Keratinocyte (primary cell): ENCODE results near the gene RAB8B. TPM values are rescaled to one million over a fixed set of nuclear protein-coding genes. Genes with fewer than 3 reads are reported as not detected.

ENCODE experiments used
- DNase-seq: peaks from one replicate; pipeline ENCODE4 v3.0.0-alpha.2; 2011; ENCODE audit warnings: low read depth, missing footprints, low spot score
- FAIRE-seq: peaks from 2 replicates; lab custom pipeline; 2011; peaks lifted over from hg19 to GRCh38; lab: Jason Lieb, UNC
- H2AFZ ChIP-seq: 2 replicates; pipeline ENCODE4 v1.6.0; 2012; ENCODE audit warnings: low read length, control low read depth, inconsistent platforms; ENCODE audit not compliant: control insufficient read depth
- H3K27ac ChIP-seq: 2 replicates; pipeline ENCODE4 v1.5.1; 2011; ENCODE audit warnings: low read length; ENCODE audit not compliant: control insufficient read depth, insufficient read depth
- H3K27me3 ChIP-seq: 3 replicates; pipeline ENCODE4 v1.6.0; 2011; ENCODE audit warnings: low read length; ENCODE audit not compliant: control insufficient read depth, insufficient read depth; ENCODE audit errors: extremely low read depth
- H3K36me3 ChIP-seq, 2 experiments: 2 replicates in 1 of 2; 3 replicates in 1 of 2; pipeline ENCODE4 v1.5.1; 2011; ENCODE audit warnings: low read length in 2 of 2, mild to moderate bottlenecking in 1 of 2; ENCODE audit not compliant: control insufficient read depth in 2 of 2, insufficient read depth in 2 of 2; ENCODE audit errors: extremely low read depth in 1 of 2
- H3K4me1 ChIP-seq: 3 replicates; pipeline ENCODE4 v1.5.1; 2011; ENCODE audit warnings: low read length; ENCODE audit not compliant: control insufficient read depth, insufficient read depth; ENCODE audit errors: extremely low read depth
- H3K4me2 ChIP-seq: 3 replicates; pipeline ENCODE4 v1.6.0; 2011; ENCODE audit warnings: low read depth, low read length; ENCODE audit not compliant: control insufficient read depth, insufficient read depth; ENCODE audit errors: extremely low read depth
- H3K4me3 ChIP-seq, 3 experiments: fragments of 200-600 bp in 1 of 3; sonication (generic) in 1 of 3; 2 replicates in 2 of 3; 3 replicates in 1 of 3; pipeline ENCODE4 v1.5.1; 2011 to 2016; ENCODE audit warnings: low read length in 3 of 3, mild to moderate bottlenecking in 3 of 3, control low read depth in 2 of 3, inconsistent platforms in 1 of 3, low read depth in 1 of 3, mixed read lengths in 1 of 3, mixed run types in 1 of 3, moderate library complexity in 1 of 3; ENCODE audit not compliant: control insufficient read depth in 2 of 3, insufficient read depth in 2 of 3; ENCODE audit errors: extremely low read depth in 1 of 3
- H3K79me2 ChIP-seq: 2 replicates; pipeline ENCODE4 v1.6.0; 2012; ENCODE audit warnings: low read length; ENCODE audit not compliant: control insufficient read depth, insufficient read depth
- H3K9ac ChIP-seq: 3 replicates; pipeline ENCODE4 v1.6.0; 2011; ENCODE audit warnings: low read length; ENCODE audit not compliant: control insufficient read depth, insufficient read depth; ENCODE audit errors: extremely low read depth
- H3K9me1 ChIP-seq: 3 replicates; pipeline ENCODE4 v1.6.0; 2011; ENCODE audit warnings: low read length; ENCODE audit not compliant: control insufficient read depth, insufficient read depth; ENCODE audit errors: extremely low read depth
- H3K9me3 ChIP-seq: 2 replicates; pipeline ENCODE4 v1.5.1; 2012; ENCODE audit warnings: low read depth, low read length; ENCODE audit not compliant: control insufficient read depth
- H4K20me1 ChIP-seq: 3 replicates; pipeline ENCODE4 v1.6.0; 2011; ENCODE audit warnings: low read length; ENCODE audit not compliant: control insufficient read depth, insufficient read depth; ENCODE audit errors: extremely low read depth
- EZH2 ChIP-seq: IDR thresholded peaks from one replicate; pipeline ENCODE4 v1.6.1; 2012; ENCODE audit warnings: inconsistent platforms, mild to moderate bottlenecking, low read length, moderate library complexity
- dilution Hi-C: fragments of 300-500 bp; cut with MboI; formaldehyde crosslinking; loops from one replicate; pipeline ENCODE4 v1.7.0; 2020; ENCODE audit warnings: low sequenced_read_pairs; ENCODE audit not compliant: extremely low pct_ligation_motif_present
- polyA plus RNA-seq, 5 experiments: library from polyadenylated mRNA; depleted of rRNA in 3 of 5; stranded (reverse) in 3 of 5; stranded (forward) in 1 of 5; unstranded in 1 of 5; fragments of >200 nt; gene quantifications; 1 replicate in 1 of 5; 2 replicates in 3 of 5; 3 replicates in 1 of 5; pipeline versions ENCODE4 v1.2.1 to v1.2.3, GENCODE V29; 2011 to 2012; ENCODE audit warnings: missing spikeins in 2 of 5, low read depth in 1 of 5, low replicate concordance in 1 of 5
- TF ChIP-seq, protein P1 (sequence below), 3 experiments: IDR thresholded peaks in 1 of 3; conservative IDR thresholded peaks in 1 of 3; optimal IDR thresholded peaks in 1 of 3; 2 replicates in 2 of 3; 3 replicates in 1 of 3; pipeline versions ENCODE3 to v1.5.1; 2011; ENCODE audit warnings: low read length in 3 of 3, mild to moderate bottlenecking in 3 of 3, moderate library complexity in 2 of 3, control low read depth in 1 of 3, inconsistent platforms in 1 of 3; ENCODE audit not compliant: insufficient read depth in 2 of 3; ENCODE audit errors: extremely low read depth in 1 of 3

RAB8B gene
- polyA plus RNA-seq, 1 donor (not counting 4 experiments of a cell fraction or from before 2014, with no cell fraction given) = 31.2 TPM

DNA sequence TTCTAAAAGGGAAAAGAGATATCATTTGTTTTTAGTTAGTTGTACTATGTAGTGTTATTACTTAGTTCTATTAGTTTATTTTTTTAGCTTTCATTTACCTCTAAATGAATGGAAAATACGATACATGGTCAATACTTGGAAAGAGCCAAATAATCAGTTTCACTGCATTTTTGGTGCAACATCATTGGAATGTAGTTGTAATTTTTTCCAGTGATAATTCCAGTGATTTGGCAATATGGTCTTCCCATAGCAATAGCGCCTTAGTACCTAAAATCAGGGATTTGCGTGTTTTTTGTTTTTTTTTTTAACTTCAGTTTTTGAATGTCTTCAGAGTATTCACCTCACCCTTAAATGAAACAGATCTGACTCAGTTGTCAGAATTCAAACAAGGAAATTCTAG, 41.8 kb downstream of the RAB8B start:
- Histone ChIP-seq H3K4me3 (no peak overlapping the region), H3K9me1 (no peaks in the 10 kb centered on the region), H3K4me2 (no peak overlapping the region), H3K27ac (no peak overlapping the region), H3K9ac (no peak overlapping the region), H3K27me3 (no peaks in the 10 kb centered on the region), H3K36me3 (no peaks in the 10 kb centered on the region), H3K79me2 (no peaks in the 10 kb centered on the region), H3K9me3 (no peaks in the 10 kb centered on the region), H4K20me1 (no peaks in the 10 kb centered on the region), H3K4me1 (peaks cover 25% of the 10 kb centered on the region), H2AFZ (no peak overlapping the region)
- FAIRE-seq = peak; percentile 17
- dilution Hi-C loops = no loop called here
- TF ChIP-seq, protein P1, sequence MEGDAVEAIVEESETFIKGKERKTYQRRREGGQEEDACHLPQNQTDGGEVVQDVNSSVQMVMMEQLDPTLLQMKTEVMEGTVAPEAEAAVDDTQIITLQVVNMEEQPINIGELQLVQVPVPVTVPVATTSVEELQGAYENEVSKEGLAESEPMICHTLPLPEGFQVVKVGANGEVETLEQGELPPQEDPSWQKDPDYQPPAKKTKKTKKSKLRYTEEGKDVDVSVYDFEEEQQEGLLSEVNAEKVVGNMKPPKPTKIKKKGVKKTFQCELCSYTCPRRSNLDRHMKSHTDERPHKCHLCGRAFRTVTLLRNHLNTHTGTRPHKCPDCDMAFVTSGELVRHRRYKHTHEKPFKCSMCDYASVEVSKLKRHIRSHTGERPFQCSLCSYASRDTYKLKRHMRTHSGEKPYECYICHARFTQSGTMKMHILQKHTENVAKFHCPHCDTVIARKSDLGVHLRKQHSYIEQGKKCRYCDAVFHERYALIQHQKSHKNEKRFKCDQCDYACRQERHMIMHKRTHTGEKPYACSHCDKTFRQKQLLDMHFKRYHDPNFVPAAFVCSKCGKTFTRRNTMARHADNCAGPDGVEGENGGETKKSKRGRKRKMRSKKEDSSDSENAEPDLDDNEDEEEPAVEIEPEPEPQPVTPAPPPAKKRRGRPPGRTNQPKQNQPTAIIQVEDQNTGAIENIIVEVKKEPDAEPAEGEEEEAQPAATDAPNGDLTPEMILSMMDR (optimal IDR thresholded peaks at IDR 0.05 in 1 of 3, IDR thresholded peaks at IDR 0.05 in 1 of 3, conservative IDR thresholded peaks at IDR 0.05 in 1 of 3; ENCODE audit: extremely low read depth in 1 of 3, insufficient read depth in 2 of 3, low read length in 3 of 3) = no peak
- TF ChIP-seq EZH2 = no peak
- no peak for DNase-seq

DNA sequence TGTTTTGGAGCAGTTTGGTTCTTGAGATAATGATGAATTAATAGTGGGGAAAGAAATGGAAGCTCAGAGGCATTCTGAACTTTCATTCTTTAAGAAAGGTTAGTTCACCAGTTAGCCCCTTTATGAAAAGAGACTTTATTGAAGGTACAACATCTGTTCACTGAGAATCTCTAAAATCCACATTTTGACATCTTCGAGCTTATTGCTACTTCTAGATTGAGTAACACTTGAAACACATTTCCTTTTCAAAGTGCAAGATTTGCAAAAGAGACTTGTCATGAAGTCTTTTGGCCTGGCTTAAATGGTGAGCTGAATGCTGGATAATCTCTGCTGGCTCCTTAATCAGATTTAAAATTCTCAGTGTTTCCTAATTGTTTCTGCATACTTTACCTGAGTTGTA, 42.3 kb downstream of the RAB8B start:
- Histone ChIP-seq H3K79me2 (no peaks in the 10 kb centered on the region), H3K4me1 (peaks cover 28% of the 10 kb centered on the region)

More for the DNA sequence above, 42.3 kb downstream of the RAB8B start:
- H3K36me3 ChIP-seq = no peaks in the 10 kb centered on the region
- TF ChIP-seq, protein P1 (optimal IDR thresholded peaks at IDR 0.05 in 1 of 3, IDR thresholded peaks at IDR 0.05 in 1 of 3, conservative IDR thresholded peaks at IDR 0.05 in 1 of 3; ENCODE audit: extremely low read depth in 1 of 3, insufficient read depth in 2 of 3, low read length in 3 of 3) = no peak
- TF ChIP-seq EZH2 = no peak
- no peak for DNase-seq
- FAIRE-seq = no peak
- no peaks in the 10 kb centered on the region for H3K9me1 ChIP-seq
- H2AFZ ChIP-seq = no peak overlapping the region
- dilution Hi-C loops = no loop called here
- H3K27me3 ChIP-seq = no peaks in the 10 kb centered on the region
- no peaks in the 10 kb centered on the region for H4K20me1 ChIP-seq
- no peaks in the 10 kb centered on the region for H3K9me3 ChIP-seq
- no peak overlapping the region for H3K4me3 ChIP-seq
- H3K27ac ChIP-seq = no peak overlapping the region
- H3K4me2 ChIP-seq = no peak overlapping the region
- no peak overlapping the region for H3K9ac ChIP-seq
